H1 (cell line): ENCODE data around the gene FAM174B. TPM values are rescaled to one million over a fixed set of nuclear protein-coding genes. Genes with fewer than 3 reads are reported as not detected.

Source experiments
- CTCF ChIA-PET: fragments of 300-600 bp; sonication (Branson Sonifier 250); formaldehyde crosslinking; loops from one replicate; lab custom pipeline; 2021; ENCODE audit not compliant: partially characterized antibody; lab: Charles Lee
- POLR2A ChIA-PET: fragments of 300-600 bp; sonication (Branson Sonifier 250); formaldehyde crosslinking; loops from one replicate; lab custom pipeline; 2021; ENCODE audit warnings: inconsistent platforms; ENCODE audit not compliant: partially characterized antibody; lab: Charles Lee
- DNase-seq, 2 experiments: peaks; one replicate each; pipeline versions ENCODE4 v3.0.0 to v3.0.0-alpha.2; 2010 to 2022; ENCODE audit warnings: low spot score in 2 of 2, low read depth in 1 of 2, mixed read lengths in 1 of 2
- FAIRE-seq: peaks from 2 replicates; lab custom pipeline; 2011; peaks lifted over from hg19 to GRCh38; lab: Jason Lieb, UNC
- H2AFZ ChIP-seq: 2 replicates; pipeline ENCODE4 v1.8.1; 2012; ENCODE audit warnings: low read length, inconsistent platforms
- H2AK5ac ChIP-seq: 2 replicates; pipeline ENCODE4 v1.6.1; 2013; ENCODE audit warnings: low read depth, low read length
- H2BK120ac ChIP-seq: replicated peaks from 2 replicates; pipeline ENCODE3; 2013; ENCODE audit warnings: low read depth, low read length, inconsistent platforms
- H2BK12ac ChIP-seq: 2 replicates; pipeline ENCODE4 v1.6.1; 2013; ENCODE audit warnings: low read depth, low read length
- H2BK15ac ChIP-seq: 2 replicates; pipeline ENCODE4 v1.6.1; 2013; ENCODE audit warnings: low read length
- H2BK20ac ChIP-seq: 2 replicates; pipeline ENCODE4 v1.6.1; 2013; ENCODE audit warnings: low read length
- H2BK5ac ChIP-seq: 2 replicates; pipeline ENCODE4 v1.6.1; 2013; ENCODE audit warnings: low read depth, low read length
- H3K14ac ChIP-seq: 2 replicates; pipeline ENCODE4 v1.6.1; 2013; ENCODE audit warnings: inconsistent platforms; ENCODE audit not compliant: insufficient read length
- H3K18ac ChIP-seq: 2 replicates; pipeline ENCODE4 v1.6.1; 2013; ENCODE audit warnings: low read length; ENCODE audit errors: extremely low read depth
- H3K23ac ChIP-seq: 2 replicates; pipeline ENCODE4 v1.6.1; 2013; ENCODE audit warnings: inconsistent platforms; ENCODE audit not compliant: insufficient read length
- H3K23me2 ChIP-seq: 2 replicates; pipeline ENCODE4 v1.6.1; 2013; ENCODE audit warnings: low read depth, low read length
- H3K27ac ChIP-seq: 2 replicates; pipeline ENCODE4 v1.6.1; 2011; ENCODE audit warnings: low read depth, low read length, inconsistent platforms
- H3K27me3 ChIP-seq, 4 experiments: replicated peaks in 1 of 4; 1 replicate in 1 of 4; 2 replicates in 3 of 4; pipeline versions ENCODE4 v1.6.1 to v1.8.1; 2011 to 2013; ENCODE audit warnings: low read length in 3 of 4, mild to moderate bottlenecking in 3 of 4, inconsistent platforms in 2 of 4, mixed read lengths in 2 of 4, moderate library complexity in 1 of 4; ENCODE audit not compliant: control insufficient read depth in 3 of 4, insufficient read depth in 3 of 4; ENCODE audit errors: extremely low read depth in 1 of 4
- H3K36me3 ChIP-seq, 4 experiments: 2 replicates each; pipeline versions ENCODE4 v1.6.1 to v1.8.1; 2011 to 2013; ENCODE audit warnings: mild to moderate bottlenecking in 4 of 4, low read length in 3 of 4, moderate library complexity in 2 of 4, control low read depth in 1 of 4, inconsistent platforms in 1 of 4; ENCODE audit not compliant: insufficient read depth in 4 of 4, control insufficient read depth in 2 of 4
- H3K4ac ChIP-seq: replicated peaks from 2 replicates; pipeline ENCODE3; 2013; ENCODE audit warnings: low read length, low read depth, mixed read lengths, inconsistent platforms; ENCODE audit not compliant: insufficient read length
- H3K4me1 ChIP-seq, 4 experiments: replicated peaks in 1 of 4; 1 replicate in 1 of 4; 2 replicates in 3 of 4; pipeline versions ENCODE4 v1.6.1 to v1.8.1; 2011 to 2013; ENCODE audit warnings: low read length in 3 of 4, inconsistent platforms in 2 of 4, mixed read lengths in 1 of 4; ENCODE audit not compliant: insufficient read depth in 4 of 4, control insufficient read depth in 3 of 4
- H3K4me2 ChIP-seq, 2 experiments: 2 replicates each; pipeline versions ENCODE4 v1.6.1 to v1.8.1; 2011 to 2013; ENCODE audit warnings: low read depth in 2 of 2, low read length in 2 of 2, control low read depth in 1 of 2, inconsistent platforms in 1 of 2, mild to moderate bottlenecking in 1 of 2; ENCODE audit not compliant: insufficient read depth in 1 of 2
- H3K4me3 ChIP-seq, 4 experiments: fragments of 200-600, 300-600 bp in 1 of 4; sonication (generic), shearing (Covaris generic), sonication (Bioruptor Twin) in 1 of 4; 2 replicates each; pipeline versions ENCODE4 v1.5.1 to v1.8.1; 2011 to 2016; ENCODE audit warnings: low read length in 4 of 4, low read depth in 3 of 4, control low read depth in 2 of 4, inconsistent platforms in 2 of 4, mild to moderate bottlenecking in 2 of 4, mixed read lengths in 1 of 4, moderate library complexity in 1 of 4; ENCODE audit not compliant: insufficient read depth in 2 of 4; ENCODE audit errors: extremely low read depth in 1 of 4
- H3K56ac ChIP-seq: replicated peaks from 2 replicates; pipeline ENCODE3; 2013; ENCODE audit warnings: low read depth, mild to moderate bottlenecking, mixed read lengths, low read length, inconsistent platforms; ENCODE audit not compliant: insufficient read length
- H3K79me1 ChIP-seq: 2 replicates; pipeline ENCODE4 v1.6.1; 2013; ENCODE audit warnings: low read depth, low read length, control low read depth
- H3K79me2 ChIP-seq, 2 experiments: 2 replicates each; pipeline versions ENCODE4 v1.6.1 to v1.8.1; 2012 to 2013; ENCODE audit warnings: low read length in 2 of 2, mild to moderate bottlenecking in 2 of 2, inconsistent platforms in 1 of 2; ENCODE audit not compliant: insufficient read depth in 2 of 2, control insufficient read depth in 1 of 2
- H3K9ac ChIP-seq, 4 experiments: replicated peaks in 1 of 4; 1 replicate in 1 of 4; 2 replicates in 3 of 4; pipeline versions ENCODE4 v1.6.1 to v1.8.1; 2011 to 2013; ENCODE audit warnings: low read depth in 3 of 4, low read length in 3 of 4, control low read depth in 2 of 4, mild to moderate bottlenecking in 2 of 4, moderate library complexity in 2 of 4, inconsistent platforms in 1 of 4; ENCODE audit errors: extremely low read depth in 1 of 4
- H3K9me3 ChIP-seq, 2 experiments: 2 replicates each; pipeline versions ENCODE4 v1.6.1 to v1.8.1; 2012 to 2013; ENCODE audit warnings: mild to moderate bottlenecking in 2 of 2, moderate library complexity in 2 of 2, control low read depth in 1 of 2, inconsistent platforms in 1 of 2, low read depth in 1 of 2, low read length in 1 of 2, mixed read lengths in 1 of 2; ENCODE audit not compliant: insufficient read depth in 2 of 2
- H4K20me1 ChIP-seq, 2 experiments: replicated peaks in 1 of 2; 2 replicates each; pipeline versions ENCODE3 to v1.8.1; 2011 to 2013; ENCODE audit warnings: inconsistent platforms in 2 of 2, low read length in 2 of 2, mild to moderate bottlenecking in 1 of 2; ENCODE audit not compliant: insufficient read depth in 2 of 2, control insufficient read depth in 1 of 2
- H4K5ac ChIP-seq: 2 replicates; pipeline ENCODE4 v1.6.1; 2013; ENCODE audit warnings: low read length, low read depth, mixed read lengths, inconsistent platforms; ENCODE audit not compliant: insufficient read length
- H4K8ac ChIP-seq: 2 replicates; pipeline ENCODE4 v1.8.0; 2013; ENCODE audit warnings: mild to moderate bottlenecking, moderate library complexity, low read length, inconsistent platforms; ENCODE audit not compliant: insufficient read depth; ENCODE audit errors: extremely low read depth
- H4K91ac ChIP-seq: replicated peaks from 2 replicates; pipeline ENCODE3; 2013; ENCODE audit warnings: low read length, mixed read lengths, inconsistent platforms; ENCODE audit not compliant: insufficient read length
- KDM1A ChIP-seq: fragments of 200-600, 300-600 bp; sonication (generic); IDR thresholded peaks from 2 replicates; pipeline ENCODE4 v1.7.1; 2016; ENCODE audit warnings: mild to moderate bottlenecking, low read length, borderline replicate concordance
- SIX5 ChIP-seq: IDR thresholded peaks from 2 replicates; pipeline ENCODE4 v1.6.1; 2011; ENCODE audit warnings: mild to moderate bottlenecking, low read depth, low read length
- WGBS, 2 experiments: shearing (Covaris generic) in 1 of 2; methylation state at CpG; one replicate each; pipeline versions ENCODE4 v1.1.6 to v1.1.7; 2013 to 2015; ENCODE audit warnings: low lambda C conversion rate in 2 of 2, mixed read lengths in 2 of 2, inconsistent platforms in 1 of 2, low coverage in 1 of 2, missing lambda C conversion rate in 1 of 2; ENCODE audit not compliant: insufficient replicate concordance in 2 of 2, insufficient coverage in 1 of 2, insufficient read length in 1 of 2; ENCODE audit errors: extremely low coverage in 1 of 2, missing lambda C conversion rate in 1 of 2; 5-methylcytosine and 5-hydroxymethylcytosine counted together
- polyA plus RNA-seq, 7 experiments: library from polyadenylated mRNA; depleted of rRNA in 3 of 7; stranded (reverse) in 5 of 7; unstranded in 2 of 7; fragments of >200 nt in 5 of 7; fragments of 200-250 nt in 2 of 7; gene quantifications; 1 replicate in 5 of 7; 2 replicates in 1 of 7; 4 replicates in 1 of 7; pipeline versions ENCODE4 v1.2.1 to v1.2.3, GENCODE V29; 2011 to 2013; ENCODE audit warnings: missing spikeins in 2 of 7, mixed read lengths in 2 of 7
- total RNA-seq: library from RNA; stranded (reverse); fragmentation: NEBNext Ultra II Directional; extraction: Animal tissue kit (Norgen Biotek cat#: 25700); gene quantifications from 2 replicates; pipeline ENCODE4 v1.2.1, GENCODE V29; 2021

The FAM174B gene
- total and polyA plus RNA-seq, 2 of the 8 experiments (the other 6 are each of a cell fraction or from before 2014, with no cell fraction given): 9.3 to 35.2 TPM

- POLR2A ChIA-PET: interaction anchor here (0.6 to 1.7 kb wide), 5 partner anchors 16 to 126 kb away, joined by 3 to 5 read pairs (median 3); no protein-coding TSS in a partner anchor
- FAIRE-seq: peak; percentile 7
Observed at GRCh38 chr15:92648190-92648875, 7.2 kb downstream of the FAM174B start.

More at GRCh38 chr15:92648190-92648875, 7.2 kb downstream of the FAM174B start:
- Histone ChIP-seq H3K27ac (peak overlapping the region; percentile 83), H4K8ac (no peak overlapping the region; the same call in 1 of the 2 replicates), H4K91ac (peak overlapping the region; percentile 99), H2BK120ac (peak overlapping the region; percentile 100), H3K9me3 (no peaks in the 10 kb centered on the region), H3K4me3 (peak overlapping the region in 1 of 4 experiments; percentile 32; a peak in 2 of 8 replicates), H3K27me3 (no peaks in the 10 kb centered on the region), H3K79me1 (peaks cover 10% of the 10 kb centered on the region), H3K23ac (no peak overlapping the region), H2BK5ac (peak overlapping the region; percentile 100), H2BK12ac (peak overlapping the region; percentile 100), H2BK15ac (peak overlapping the region; percentile 61; the same call in 1 of the 2 replicates), H3K79me2 (peaks cover 5 to 63% of the 10 kb centered on the region in 2 experiments), H3K56ac (peak overlapping the region; percentile 82), H3K4me2 (peak overlapping the region; percentile 36 to 64), H4K5ac (peak overlapping the region; percentile 98), H3K4ac (peak overlapping the region; percentile 98), H3K23me2 (no peaks in the 10 kb centered on the region), H2AFZ (no peak overlapping the region), H3K4me1 (peaks cover 10 to 34% (median 28%) of the 10 kb centered on the region in 4 experiments), H3K18ac (peak overlapping the region; percentile 99), H4K20me1 (no peaks in the 10 kb centered on the region), H2BK20ac (peak overlapping the region; percentile 97), H2AK5ac (peak overlapping the region; percentile 99), H3K36me3 (peaks cover 0 to 2% (median under 1%) of the 10 kb centered on the region in 4 experiments; a peak in 2 of 8 replicates), H3K14ac (no peak overlapping the region), H3K9ac (no peak overlapping the region; a peak in 2 of 7 replicates)
- TF ChIP-seq KDM1A (peak; percentile 96), SIX5 (no peak)
- WGBS, 2 experiments: 47% methylated on average over 8 of the region's 8 CpGs; no CpG with 5 or more reads in 1 of the 2 experiments
- CTCF ChIA-PET: interaction anchor here (0.9 to 1.2 kb wide), 2 partner anchors 12 to 257 kb away, joined by 3 to 4 read pairs; no protein-coding TSS in a partner anchor
- no peak for DNase-seq
